Body of pancreas (tissue), 4 donors: ENCODE data around the gene GOT2. TPM values are rescaled to one million over a fixed set of nuclear protein-coding genes. Genes with fewer than 3 reads are reported as not detected.
"Not testable (repeated sequence)": the region's sequence is repeated elsewhere in the genome, so short reads cannot be mapped to it uniquely, and the experiment has no call there.

Experiments
- ATAC-seq: fragments of 150-250 bp; one replicate; pipeline ENCODE4 v1.9.1; 2016
- DNase-seq, 4 donors: peaks; one replicate each; pipeline ENCODE4 v3.0.0-alpha.2; 2019
- H3K27ac ChIP-seq, 4 donors: fragments of 200-600 bp; sonication (generic); 1 replicate in 3 of 4; 2 replicates in 1 of 4; pipeline versions ENCODE4 v1.5.1 to v1.6.1; 2016 to 2019; ENCODE audit warnings: mild to moderate bottlenecking in 1 of 4, mixed read lengths in 1 of 4, moderate library complexity in 1 of 4
- H3K27me3 ChIP-seq, 2 donors: fragments of 200-600 bp; sonication (generic); one replicate each; pipeline ENCODE4 v1.6.0; 2016; ENCODE audit warnings: mild to moderate bottlenecking in 1 of 2
- H3K36me3 ChIP-seq, 2 donors: fragments of 200-600 bp; sonication (generic); replicated peaks in 1 of 2; 2 replicates each; pipeline ENCODE4 v1.5.1; 2016; ENCODE audit warnings: low read depth in 2 of 2; ENCODE audit not compliant: insufficient read depth in 1 of 2
- H3K4me1 ChIP-seq: fragments of 200-600 bp; sonication (generic); one replicate; pipeline ENCODE4 v1.6.0; 2016
- H3K4me3 ChIP-seq, 2 donors: fragments of 200-600 bp; sonication (generic); 1 replicate in 1 of 2; 2 replicates in 1 of 2; pipeline ENCODE4 v1.5.1; 2016 to 2019
- H3K9me3 ChIP-seq, 3 donors: fragments of 200-600 bp; sonication (generic); 1 replicate in 2 of 3; 2 replicates in 1 of 3; pipeline ENCODE4 v1.5.1; 2016
- POLR2A ChIP-seq, 3 donors: fragments of 450-650 bp; IDR thresholded peaks; one replicate each; pipeline ENCODE4 v1.6.1; 2016; ENCODE audit warnings: antibody characterized with exemption in 3 of 3, mild to moderate bottlenecking in 2 of 3
- WGBS, 2 donors: methylation state at CpG; one replicate each; pipeline ENCODE4 v1.1.5; 2017; 5-methylcytosine and 5-hydroxymethylcytosine counted together
- intact Hi-C: fragments of 100-400 bp; cut with DNase I; formaldehyde crosslinking; loops from one replicate; pipeline ENCODE4 v1.15.1; 2023
- total RNA-seq, 2 donors: library from RNA; depleted of rRNA; stranded (reverse); fragments of >200 nt; gene quantifications; one replicate each; pipeline ENCODE4 v1.1.0, GENCODE V29; 2016
- TF ChIP-seq, protein P1 (sequence below), 7 experiments: fragments of 450-650 bp in 4 of 7; fragments of 200-600 bp in 3 of 7; sonication (generic) in 3 of 7; IDR thresholded peaks; one replicate each; pipeline ENCODE4 v1.5.1; 2016 to 2019; ENCODE audit warnings: antibody characterized with exemption in 7 of 7

The GOT2 gene
- total RNA-seq = 10 to 100 TPM; 26.2 to 44.8 TPM

DNA sequence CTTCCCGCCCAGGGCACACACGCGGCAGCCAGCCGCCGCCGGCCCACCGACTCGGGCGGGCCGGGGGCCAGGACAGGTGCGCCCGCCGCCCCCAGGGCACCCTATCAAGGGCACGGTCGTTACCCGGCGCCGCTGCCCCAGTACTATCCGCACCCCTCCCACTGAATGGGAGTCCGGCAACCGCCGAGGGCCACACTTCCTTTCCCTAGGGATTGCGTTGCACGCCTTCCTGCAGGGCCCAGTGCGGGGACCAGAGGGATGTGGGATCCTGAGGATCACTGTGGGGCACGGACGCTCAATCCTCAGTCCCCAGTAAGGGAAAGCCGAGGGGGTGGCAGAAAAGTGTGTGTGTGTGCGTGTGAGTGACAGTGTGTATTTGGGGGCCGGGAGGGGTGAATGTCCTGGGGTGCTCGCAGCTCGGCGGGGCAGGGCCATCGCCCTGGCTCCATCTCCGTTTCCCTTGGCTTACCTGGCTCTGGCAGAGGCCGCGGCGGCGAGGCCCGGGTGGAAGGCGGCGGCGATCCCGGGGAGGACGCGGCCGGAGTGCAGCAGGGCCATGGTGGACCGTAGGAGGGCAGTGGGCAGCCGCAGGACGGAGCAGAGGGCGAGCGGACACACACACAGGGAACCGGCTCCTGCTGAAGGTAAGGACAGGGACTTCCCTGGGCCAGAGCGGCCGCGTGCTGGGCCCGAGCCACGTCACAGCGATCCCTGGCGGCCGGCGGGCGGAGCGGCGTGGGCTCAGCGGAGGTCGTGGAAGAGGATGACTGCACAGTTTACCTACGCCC lies at the start of gene GOT2:
TSS of gene GOT2 (minus strand) at position 646 of the 788 bp plus-strand sequence. CDS start at position 558, 88 bp downstream.
- ATAC-seq (peak; percentile 95), DNase-seq (peak; percentile 78 to 83 (median 80))
- H3K27me3 ChIP-seq = no peaks in the 10 kb centered on the region
- no peaks in the 10 kb centered on the region for H3K36me3 ChIP-seq
- H3K9me3 ChIP-seq = no peaks in the 10 kb centered on the region
- peak within 1 kb of the TSS; percentile 90 to 98 for H3K4me3 ChIP-seq
- H3K27ac ChIP-seq = peak within 1 kb of the TSS; percentile 58 to 87 (median 82)
- WGBS, 2 donors = 0% methylated on average over 20 to 68 of the region's 68 CpGs
- peak; percentile 25 to 72 (median 63) for TF ChIP-seq POLR2A (IDR thresholded peaks at IDR 0.05)
- TF ChIP-seq, protein P1, sequence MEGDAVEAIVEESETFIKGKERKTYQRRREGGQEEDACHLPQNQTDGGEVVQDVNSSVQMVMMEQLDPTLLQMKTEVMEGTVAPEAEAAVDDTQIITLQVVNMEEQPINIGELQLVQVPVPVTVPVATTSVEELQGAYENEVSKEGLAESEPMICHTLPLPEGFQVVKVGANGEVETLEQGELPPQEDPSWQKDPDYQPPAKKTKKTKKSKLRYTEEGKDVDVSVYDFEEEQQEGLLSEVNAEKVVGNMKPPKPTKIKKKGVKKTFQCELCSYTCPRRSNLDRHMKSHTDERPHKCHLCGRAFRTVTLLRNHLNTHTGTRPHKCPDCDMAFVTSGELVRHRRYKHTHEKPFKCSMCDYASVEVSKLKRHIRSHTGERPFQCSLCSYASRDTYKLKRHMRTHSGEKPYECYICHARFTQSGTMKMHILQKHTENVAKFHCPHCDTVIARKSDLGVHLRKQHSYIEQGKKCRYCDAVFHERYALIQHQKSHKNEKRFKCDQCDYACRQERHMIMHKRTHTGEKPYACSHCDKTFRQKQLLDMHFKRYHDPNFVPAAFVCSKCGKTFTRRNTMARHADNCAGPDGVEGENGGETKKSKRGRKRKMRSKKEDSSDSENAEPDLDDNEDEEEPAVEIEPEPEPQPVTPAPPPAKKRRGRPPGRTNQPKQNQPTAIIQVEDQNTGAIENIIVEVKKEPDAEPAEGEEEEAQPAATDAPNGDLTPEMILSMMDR (IDR thresholded peaks at IDR 0.05) = peak; percentile 76 to 92 (median 85)
- peaks cover 18% of the 10 kb centered on the region for H3K4me1 ChIP-seq
- intact Hi-C loops = no loop called here

DNA sequence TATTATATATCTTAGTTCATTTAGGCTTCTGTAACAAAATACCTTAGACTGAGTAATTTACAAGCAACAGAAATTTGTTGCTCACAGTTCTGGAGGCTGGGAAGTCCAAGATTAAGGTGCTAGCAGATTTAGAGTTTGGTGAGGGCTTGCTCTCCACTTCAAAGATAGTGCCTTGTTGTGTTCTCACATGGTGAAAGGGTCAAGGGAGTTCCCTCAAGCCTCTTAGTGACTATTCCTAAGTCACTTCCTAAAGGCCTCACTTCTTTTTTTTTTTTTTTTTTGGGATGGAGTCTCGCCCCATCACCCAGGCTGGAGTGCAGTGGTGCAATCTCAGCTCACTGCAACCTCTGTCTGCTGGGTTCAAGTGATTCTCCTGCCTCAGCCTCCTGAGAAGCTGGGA lies 45.2 kb upstream of the GOT2 start:
- ATAC-seq, H3K4me3 ChIP-seq, H3K27ac ChIP-seq, H3K9me3 ChIP-seq, intact Hi-C loops, DNase-seq, H3K4me1 ChIP-seq, H3K36me3 ChIP-seq, H3K27me3 ChIP-seq: not testable (repeated sequence)
- 89 to 100% methylated on average over 1 of the region's 1 CpG for WGBS, 2 donors

DNA sequence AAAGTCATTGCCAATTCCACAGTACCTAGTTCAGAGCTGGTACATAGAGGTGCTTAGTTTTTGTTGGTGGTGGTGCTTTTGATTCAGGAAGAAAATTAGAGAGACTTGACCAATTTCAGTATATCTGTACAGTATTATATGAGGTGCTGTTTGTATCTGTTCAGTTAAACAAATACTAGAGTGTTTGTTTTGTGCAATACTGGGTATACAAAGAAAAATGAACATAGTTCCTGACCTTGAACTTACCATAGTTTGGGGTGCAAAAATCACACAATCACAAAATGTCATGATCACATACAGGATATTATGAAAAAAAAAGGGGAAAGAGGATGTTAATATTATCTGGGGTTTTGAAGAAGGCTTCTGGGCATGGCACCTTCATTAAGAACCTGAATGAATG lies 39.8 kb upstream of the GOT2 start:
- Histone ChIP-seq H3K36me3 (no peaks in the 10 kb centered on the region), H3K4me1 (no peaks in the 10 kb centered on the region), H3K27me3 (no peaks in the 10 kb centered on the region), H3K4me3 (no peak overlapping the region), H3K9me3 (no peaks in the 10 kb centered on the region), H3K27ac (no peak overlapping the region)
- TF ChIP-seq, protein P1 (IDR thresholded peaks at IDR 0.05) = no peak
- TF ChIP-seq POLR2A (IDR thresholded peaks at IDR 0.05) = no peak
- no peak for DNase-seq
- intact Hi-C loops = no loop called here
- ATAC-seq = no peak

DNA sequence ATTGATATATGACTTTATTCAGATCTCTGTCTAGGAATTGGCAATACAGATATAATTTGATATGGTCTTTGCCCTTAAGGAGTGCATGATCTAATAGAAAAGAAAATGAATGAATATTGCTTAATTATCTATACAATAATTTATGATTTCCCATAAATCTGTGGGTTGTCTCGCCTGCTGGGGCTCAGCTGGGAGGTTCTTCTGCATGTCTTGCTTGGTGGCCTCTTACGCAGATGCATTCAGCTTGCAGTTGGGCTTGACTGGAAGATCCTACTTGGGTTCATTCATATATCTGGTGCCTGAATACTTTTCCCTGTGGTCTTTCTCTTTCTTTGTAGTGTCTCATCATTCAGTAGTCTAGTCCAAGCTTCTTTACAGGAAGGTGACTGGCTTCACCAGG lies 34.0 kb upstream of the GOT2 start:
- H3K4me3 ChIP-seq = no peak overlapping the region
- no peaks in the 10 kb centered on the region for H3K36me3 ChIP-seq
- no peaks in the 10 kb centered on the region for H3K4me1 ChIP-seq
- WGBS, 2 donors = 81 to 93% methylated on average over 2 of the region's 2 CpGs
- intact Hi-C loops = no loop called here
- H3K27me3 ChIP-seq = no peaks in the 10 kb centered on the region
- TF ChIP-seq, protein P1 (IDR thresholded peaks at IDR 0.05) = no peak
- TF ChIP-seq POLR2A (IDR thresholded peaks at IDR 0.05) = no peak
- H3K27ac ChIP-seq = no peak overlapping the region
- ATAC-seq (no peak), DNase-seq (no peak)
- no peaks in the 10 kb centered on the region for H3K9me3 ChIP-seq

DNA sequence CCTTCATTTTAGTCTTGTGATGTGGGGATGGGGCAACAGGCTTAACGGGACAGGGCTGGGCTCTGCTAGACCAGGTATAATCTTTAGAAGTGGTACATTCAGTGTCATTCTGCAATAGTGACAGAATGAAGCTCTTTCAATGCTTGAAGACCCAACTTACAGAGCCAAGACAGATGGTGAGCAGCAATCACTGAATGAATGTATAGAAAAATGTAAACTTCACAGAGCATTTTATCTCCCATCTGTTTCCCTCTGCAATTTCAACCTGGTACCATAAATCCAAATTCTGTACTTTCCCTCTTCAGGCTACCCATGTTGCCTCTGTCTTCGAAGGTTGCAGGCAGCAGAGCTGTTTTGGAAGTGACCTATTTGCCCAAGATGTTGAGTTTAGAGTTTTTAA lies 33.5 kb upstream of the GOT2 start:
- H3K27ac ChIP-seq = no peak overlapping the region
- no peak for ATAC-seq
- intact Hi-C loops = no loop called here
- H3K9me3 ChIP-seq = no peaks in the 10 kb centered on the region
- H3K4me3 ChIP-seq = no peak overlapping the region
- TF ChIP-seq, protein P1 (IDR thresholded peaks at IDR 0.05) = no peak
- no peak for TF ChIP-seq POLR2A (IDR thresholded peaks at IDR 0.05)
- no peaks in the 10 kb centered on the region for H3K27me3 ChIP-seq
- H3K4me1 ChIP-seq = no peaks in the 10 kb centered on the region
- DNase-seq = no peak
- H3K36me3 ChIP-seq = no peaks in the 10 kb centered on the region
- WGBS, 2 donors = 55 to 63% methylated on average over 2 of the region's 2 CpGs
